Frontal cortex (tissue), 4 donors: ENCODE measurements around the gene MAK. TPM values are rescaled to one million over a fixed set of nuclear protein-coding genes. Genes with fewer than 3 reads are reported as not detected.
"Not testable (repeated sequence)": the region's sequence is repeated elsewhere in the genome, so short reads cannot be mapped to it uniquely, and the experiment has no call there.

ENCODE experiments used
- DNase-seq, 2 donors: peaks; one replicate each; pipeline ENCODE4 v3.0.0; 2012; ENCODE audit warnings: low spot score in 2 of 2
- FAIRE-seq: peaks from 2 replicates; lab custom pipeline; 2012; peaks lifted over from hg19 to GRCh38; lab: Jason Lieb, UNC
- total RNA-seq: library from RNA; depleted of rRNA; stranded (reverse); fragments of >200 nt; gene quantifications from one replicate; pipeline ENCODE4 v1.2.3, GENCODE V29; 2014
- donor health status: control.
- donor health status: control.
- donor health status: control.

Gene MAK
- total RNA-seq, 1 donor from 2014 or later, result under 0.01 TPM

- no peak for DNase-seq
- no peak for FAIRE-seq
These were observed 16.7 kb upstream of the MAK start for GRCh38 chr6:10854922-10855632.

GRCh38 chr6:10853849-10854300 is 15.5 kb upstream of the MAK start:
- FAIRE-seq, DNase-seq: not testable (repeated sequence)

GRCh38 chr6:10852361-10852960 is 14.1 kb upstream of the MAK start:
- FAIRE-seq (no peak), DNase-seq (no peak)

- DNase-seq (no peak), FAIRE-seq (no peak)
These were observed 12.4 kb upstream of the MAK start for GRCh38 chr6:10850728-10851127.

GRCh38 chr6:10849901-10850300 is 11.6 kb upstream of the MAK start:
- no peak for FAIRE-seq
- no peak for DNase-seq

GRCh38 chr6:10847684-10848083 is 9.3 kb upstream of the MAK start:
- no peak for DNase-seq
- no peak for FAIRE-seq

GRCh38 chr6:10843554-10843953 is 5.2 kb upstream of the MAK start:
- FAIRE-seq (no peak), DNase-seq (no peak)

- FAIRE-seq (no peak), DNase-seq (no peak)
These were observed 525 bp upstream of the MAK start for GRCh38 chr6:10838794-10839333.

GRCh38 chr6:10837622-10837994 is 731 bp downstream of the MAK start:
- FAIRE-seq (no peak), DNase-seq (peak in 1 of 2 donors; percentile 24)

- FAIRE-seq (no peak), DNase-seq (peak in 1 of 2 donors; percentile 29)
These were observed 1.2 kb downstream of the MAK start for GRCh38 chr6:10837009-10837621.

- DNase-seq (no peak), FAIRE-seq (no peak)
These were observed 3.5 kb downstream of the MAK start for GRCh38 chr6:10834823-10835222.

GRCh38 chr6:10831609-10832008 is 6.7 kb downstream of the MAK start:
- FAIRE-seq (no peak), DNase-seq (no peak)

- FAIRE-seq, result no peak
These were observed 13.5 kb downstream of the MAK start for GRCh38 chr6:10824819-10825218.

GRCh38 chr6:10824297-10824696 is 14.0 kb downstream of the MAK start:
- DNase-seq (no peak), FAIRE-seq (no peak)

More at GRCh38 chr6:10824819-10825218, 13.5 kb downstream of the MAK start:
- no peak for DNase-seq

GRCh38 chr6:10814176-10814575 is 24.2 kb downstream of the MAK start:
- DNase-seq, FAIRE-seq: not testable (repeated sequence)

- FAIRE-seq (no peak), DNase-seq (no peak)
These were observed 29.2 kb downstream of the MAK start for GRCh38 chr6:10809098-10809497.

GRCh38 chr6:10808376-10808775 is 30.0 kb downstream of the MAK start:
- no peak for DNase-seq
- no peak for FAIRE-seq

GRCh38 chr6:10801224-10801848 is 37.0 kb downstream of the MAK start:
- FAIRE-seq (peak; percentile 43), DNase-seq (peak; percentile 18 to 65)

- no peak for FAIRE-seq
- DNase-seq, result no peak
These were observed 37.5 kb downstream of the MAK start for GRCh38 chr6:10800810-10801209.

GRCh38 chr6:10794239-10794638 is 44.1 kb downstream of the MAK start:
- FAIRE-seq (no peak), DNase-seq (no peak)
